SK-N-DZ (cell line): ENCODE data around the gene TEX261.
"Not testable (repeated sequence)": the region's sequence is repeated elsewhere in the genome, so short reads cannot be mapped to it uniquely, and the experiment has no call there.

Experiments
- DNase-seq: peaks from one replicate; pipeline ENCODE4 v3.0.0-alpha.2; 2015; ENCODE audit warnings: low spot score

The TEX261 gene

GRCh38 chr2:71000780-71001591 lies 6.3 kb upstream of the TEX261 start:
- DNase-seq, result peak; percentile 77

GRCh38 chr2:70999931-71000330 lies 5.3 kb upstream of the TEX261 start:
- not testable (repeated sequence) for DNase-seq

- no peak for DNase-seq
Observed at GRCh38 chr2:70999362-70999761, 4.7 kb upstream of the TEX261 start.

- not testable (repeated sequence) for DNase-seq
Observed at GRCh38 chr2:70998885-70999284, 4.2 kb upstream of the TEX261 start.

GRCh38 chr2:70995426-70995729 lies 705 bp upstream of the TEX261 start:
- peak; percentile 63 for DNase-seq

GRCh38 chr2:70994009-70994698 lies 519 bp downstream of the TEX261 start:
- DNase-seq, result no peak

- no peak for DNase-seq
Observed at GRCh38 chr2:70992945-70993853, 1.5 kb downstream of the TEX261 start.

GRCh38 chr2:70991742-70992141 lies 2.9 kb downstream of the TEX261 start:
- DNase-seq, result no peak

- no peak for DNase-seq
Observed at GRCh38 chr2:70991142-70991541, 3.5 kb downstream of the TEX261 start.

- DNase-seq, result no peak
Observed at GRCh38 chr2:70990216-70990615, 4.5 kb downstream of the TEX261 start.

- no peak for DNase-seq
Observed at GRCh38 chr2:70988726-70989648, 5.7 kb downstream of the TEX261 start.

- no peak for DNase-seq
Observed at GRCh38 chr2:70988151-70988550, 6.5 kb downstream of the TEX261 start.

GRCh38 chr2:70987386-70987785 lies 7.3 kb downstream of the TEX261 start:
- DNase-seq, result no peak

- DNase-seq, result no peak
Observed at GRCh38 chr2:70986499-70987189, 8.0 kb downstream of the TEX261 start.

- DNase-seq, result no peak
Observed at GRCh38 chr2:70985956-70986355, 8.7 kb downstream of the TEX261 start.

- no peak for DNase-seq
Observed at GRCh38 chr2:70985283-70985688, 9.4 kb downstream of the TEX261 start.

- DNase-seq, result no peak
Observed at GRCh38 chr2:70984576-70985282, 9.9 kb downstream of the TEX261 start.

- no peak for DNase-seq
Observed at GRCh38 chr2:70984228-70984575, 10.5 kb downstream of the TEX261 start.

GRCh38 chr2:70983506-70984227 lies 11.0 kb downstream of the TEX261 start:
- DNase-seq, result no peak
